AG09319 (cell line): Measurements from ENCODE around the gene GBF1.

Experiments used
- DNase-seq: peaks from one replicate; pipeline ENCODE4 v3.0.0-alpha.2; 2010; ENCODE audit warnings: low read depth; ENCODE audit errors: extremely low read depth
- CTCF ChIP-seq: IDR thresholded peaks from 2 replicates; pipeline ENCODE4 v1.5.1; 2011; ENCODE audit warnings: low read depth, mild to moderate bottlenecking, inconsistent platforms, low read length, moderate library complexity

GBF1 gene

GRCh38 chr10:102312683-102313082 is 67.4 kb downstream of the GBF1 start:
- no peak for DNase-seq
- TF ChIP-seq CTCF: no peak

GRCh38 chr10:102313221-102313896 is 68.0 kb downstream of the GBF1 start:
- TF ChIP-seq CTCF: no peak
- DNase-seq: no peak

GRCh38 chr10:102314801-102315200 is 69.5 kb downstream of the GBF1 start:
- DNase-seq: no peak
- TF ChIP-seq CTCF: no peak

- no peak for DNase-seq
- TF ChIP-seq CTCF: no peak
Observed at GRCh38 chr10:102316421-102316820, 71.1 kb downstream of the GBF1 start.

GRCh38 chr10:102322914-102323313 is 77.6 kb downstream of the GBF1 start:
- TF ChIP-seq CTCF: no peak
- no peak for DNase-seq

- TF ChIP-seq CTCF: no peak
- no peak for DNase-seq
Observed at GRCh38 chr10:102324061-102324460, 78.7 kb downstream of the GBF1 start.

- DNase-seq: no peak
- TF ChIP-seq CTCF: no peak
Observed at GRCh38 chr10:102326031-102326430, 80.7 kb downstream of the GBF1 start.
